HG02970 (cell line): ENCODE measurements around the gene SLC7A6OS.

ENCODE experiments used
- ATAC-seq: cut with Tn5 transposase; IDR thresholded peaks from one replicate; pipeline ENCODE4 v1.9.1; 2021; ENCODE audit warnings: mild to moderate bottlenecking, moderate library complexity, moderate number of reproducible peaks; ENCODE audit not compliant: unreplicated experiment, low FRiP score

SLC7A6OS gene

DNA sequence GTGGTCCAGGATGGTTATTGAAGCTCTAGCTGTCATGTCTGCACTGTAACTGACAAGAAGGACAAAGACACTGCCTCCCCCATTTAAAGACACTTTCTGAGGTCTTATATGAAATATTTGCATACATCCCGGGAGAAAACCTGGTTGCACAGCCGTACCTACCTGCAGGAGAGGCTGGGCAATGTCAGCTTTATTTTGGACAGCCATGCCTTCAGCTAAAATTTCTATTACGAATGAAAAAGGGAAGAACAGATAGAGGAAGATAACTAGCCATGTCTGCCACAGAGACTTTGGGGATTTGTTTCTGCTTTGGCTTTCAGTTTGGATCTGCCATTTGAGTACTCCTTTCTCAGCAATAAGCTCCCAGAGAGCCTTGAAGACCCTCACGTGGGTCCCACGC is 27.4 kb downstream of the SLC7A6OS start:
- ATAC-seq: no peak

DNA sequence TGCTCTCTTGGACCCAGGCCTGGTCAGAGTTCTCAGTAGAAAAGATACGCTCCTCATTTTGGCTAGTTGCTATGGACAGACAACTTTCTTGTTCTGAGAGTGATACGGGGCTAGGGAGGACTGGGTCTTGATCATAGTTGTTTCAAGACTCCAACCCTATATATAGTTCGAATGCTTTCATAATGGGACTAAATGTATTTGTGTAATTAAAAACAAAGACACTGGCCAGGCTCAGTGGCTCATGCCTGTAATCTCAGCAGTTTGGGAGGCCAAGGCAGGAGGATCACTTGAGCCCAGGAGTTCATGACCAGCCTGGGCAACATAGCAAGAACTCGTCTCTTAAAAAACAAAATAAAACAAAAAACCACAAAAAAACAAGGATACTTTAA is 28.7 kb downstream of the SLC7A6OS start:
- no peak for ATAC-seq

- no peak for ATAC-seq
Observed at GRCh38 chr16:68281368-68282063, 29.2 kb downstream of the SLC7A6OS start.

DNA sequence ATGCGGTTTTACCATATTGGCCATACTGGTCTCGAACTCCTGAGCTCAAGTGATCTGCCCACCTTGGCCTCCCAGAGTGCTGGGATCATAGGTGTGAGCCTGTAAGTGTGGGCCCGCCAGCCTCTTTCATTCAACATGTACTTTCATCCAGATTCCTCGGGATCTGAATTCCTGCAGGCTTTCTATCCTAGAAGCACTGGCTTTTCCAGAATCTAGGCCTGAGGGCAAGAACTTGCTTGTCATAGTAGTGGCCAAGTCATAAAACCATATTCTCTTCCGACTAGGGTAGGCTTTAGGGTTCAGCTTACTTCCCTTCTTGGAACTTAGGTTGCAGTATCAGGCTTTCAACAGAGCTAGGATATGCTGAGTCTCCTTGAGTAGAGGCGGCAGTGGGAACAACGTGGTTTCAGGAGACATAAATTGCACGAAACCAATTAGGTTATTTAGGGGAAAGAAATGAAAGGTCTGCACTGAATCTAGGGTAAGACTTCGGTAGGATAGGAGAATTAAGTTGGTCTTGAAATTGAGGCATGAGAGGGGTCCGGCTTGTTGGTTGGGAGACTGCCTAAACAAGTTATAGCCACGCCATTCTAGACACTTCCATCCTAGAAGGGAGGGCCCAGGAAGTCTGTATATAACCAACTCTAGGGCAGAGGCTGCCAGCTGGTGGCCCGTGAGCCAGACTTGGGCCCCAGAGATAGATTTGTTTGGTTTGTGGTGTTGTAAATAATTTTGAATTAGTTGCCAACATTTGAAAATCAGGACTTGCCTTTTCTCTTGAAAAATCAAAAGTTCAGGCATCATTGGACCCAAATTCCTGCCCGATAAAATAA is 30.8 kb downstream of the SLC7A6OS start:
- no peak for ATAC-seq

- ATAC-seq: no peak
Observed at GRCh38 chr16:68276223-68276622, 34.5 kb downstream of the SLC7A6OS start.

GRCh38 chr16:68275611-68276191 is 35.0 kb downstream of the SLC7A6OS start:
- ATAC-seq: peak; percentile 52

- ATAC-seq: no peak
Observed at GRCh38 chr16:68274441-68274840, 36.3 kb downstream of the SLC7A6OS start.

DNA sequence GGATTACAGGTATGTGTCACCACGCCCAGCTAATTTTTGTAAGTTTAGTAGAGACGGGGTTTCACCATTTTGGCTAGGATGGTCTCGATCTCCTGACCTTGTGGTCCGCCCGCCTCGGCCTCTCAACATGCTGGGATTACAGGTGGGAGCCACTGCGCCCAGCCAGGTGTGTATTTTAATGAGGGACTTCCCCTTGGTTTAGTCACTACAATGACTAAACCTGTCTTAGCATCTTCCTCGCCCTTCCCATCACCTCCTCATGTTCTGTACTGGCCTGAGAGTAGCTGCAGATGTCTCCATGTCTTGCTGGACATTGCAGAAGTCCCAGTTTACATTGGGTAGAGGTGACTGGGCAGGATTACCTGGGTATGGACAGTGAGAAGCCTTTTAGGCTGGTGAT is 36.9 kb downstream of the SLC7A6OS start:
- no peak for ATAC-seq

DNA sequence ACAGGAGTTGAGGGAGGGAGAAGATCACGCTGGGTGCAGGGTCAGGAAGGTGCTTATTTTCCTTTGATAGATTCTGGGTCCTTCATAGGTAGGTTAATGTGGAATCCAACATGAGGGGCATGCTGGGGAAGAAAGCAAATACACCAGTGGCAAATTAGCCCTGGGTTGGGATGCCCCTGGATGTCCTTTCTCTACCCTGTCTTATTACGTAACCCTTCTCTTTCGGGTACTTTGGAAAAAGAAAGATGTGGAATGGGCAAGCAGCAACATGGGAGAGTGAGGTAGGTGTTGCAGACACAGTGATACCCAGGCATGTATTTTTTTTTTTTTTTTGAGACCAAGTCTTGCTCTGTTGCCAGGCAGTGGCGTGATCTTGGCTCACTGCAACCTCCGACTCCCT is 37.3 kb downstream of the SLC7A6OS start:
- no peak for ATAC-seq

GRCh38 chr16:68272507-68273209 is 38.1 kb downstream of the SLC7A6OS start:
- ATAC-seq: no peak

DNA sequence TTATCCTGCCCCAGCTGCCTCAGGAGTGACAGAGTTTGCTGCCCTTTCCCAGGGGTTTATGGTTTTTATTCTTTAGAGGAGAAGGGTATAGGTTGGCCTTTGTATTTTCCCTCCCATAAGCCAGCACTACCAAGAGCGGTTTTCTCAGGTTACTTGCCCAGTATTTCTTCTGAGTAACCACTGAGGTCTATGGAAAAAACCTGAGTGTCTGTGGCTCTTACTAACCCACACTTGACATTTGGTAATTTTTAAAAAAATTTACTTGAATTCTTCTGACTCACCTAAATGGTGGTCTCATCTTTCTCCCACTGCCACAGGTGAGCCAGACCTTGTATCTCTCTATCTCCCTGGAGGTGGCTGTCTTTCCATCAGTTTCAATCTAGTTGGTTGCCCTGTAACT is 40.4 kb downstream of the SLC7A6OS start:
- ATAC-seq: no peak

DNA sequence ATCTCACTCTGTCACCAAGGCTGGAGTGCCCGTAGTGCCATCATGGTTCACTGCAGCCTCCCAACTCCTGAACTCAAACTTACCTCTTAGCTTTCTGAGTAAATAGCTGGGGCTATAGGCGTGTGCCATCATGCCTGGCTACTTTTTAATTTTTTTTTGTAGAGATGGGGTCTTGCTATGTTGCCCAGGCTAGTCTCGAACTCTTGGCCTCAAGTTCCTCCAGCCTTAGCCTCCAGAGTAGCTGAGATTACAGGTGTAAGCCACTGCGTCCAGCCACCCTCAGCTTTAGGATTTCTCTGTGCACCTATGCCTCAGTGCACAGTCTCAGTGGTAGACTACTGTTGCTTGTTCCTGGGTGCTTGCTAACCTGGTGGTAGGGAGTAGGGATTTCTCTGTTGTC is 41.0 kb downstream of the SLC7A6OS start:
- ATAC-seq: no peak

DNA sequence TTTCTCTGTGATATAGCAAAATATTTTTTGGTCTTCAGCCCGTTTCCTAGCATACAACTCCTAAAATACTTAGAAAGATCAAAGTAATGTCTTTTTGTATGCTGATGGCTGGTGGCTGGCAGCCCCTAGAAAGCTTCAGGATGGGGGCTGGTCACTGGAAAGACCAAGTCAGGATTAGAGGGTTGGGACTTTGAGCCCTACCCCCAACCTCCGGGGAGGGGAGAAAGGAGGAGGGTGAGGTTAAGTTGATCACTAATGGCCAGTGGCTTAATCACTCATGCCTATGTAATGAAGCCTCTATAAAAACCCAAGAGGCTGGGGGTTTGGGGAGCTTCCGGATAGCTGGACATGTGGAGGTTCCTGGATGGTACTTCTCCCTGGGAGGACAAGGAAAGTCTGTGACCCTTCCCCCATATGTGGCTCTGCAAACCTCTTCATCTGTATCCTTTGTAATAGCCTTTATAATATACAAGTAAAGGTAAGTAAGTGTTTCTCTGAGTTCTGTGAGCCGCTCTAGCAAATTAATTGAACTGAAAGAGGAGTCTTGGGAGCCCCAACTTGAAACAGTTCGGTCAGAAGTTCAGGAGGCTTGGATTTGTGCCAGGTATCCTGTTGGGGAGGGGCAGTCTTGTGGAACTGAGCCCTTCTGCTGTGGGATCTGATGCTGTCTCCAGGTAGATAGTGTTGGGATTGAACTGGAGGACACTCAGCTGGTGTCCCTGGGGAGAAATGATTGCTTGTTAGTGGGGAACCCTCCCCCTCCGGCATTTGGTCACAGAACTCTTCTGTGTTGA is 42.9 kb downstream of the SLC7A6OS start:
- ATAC-seq: no peak

DNA sequence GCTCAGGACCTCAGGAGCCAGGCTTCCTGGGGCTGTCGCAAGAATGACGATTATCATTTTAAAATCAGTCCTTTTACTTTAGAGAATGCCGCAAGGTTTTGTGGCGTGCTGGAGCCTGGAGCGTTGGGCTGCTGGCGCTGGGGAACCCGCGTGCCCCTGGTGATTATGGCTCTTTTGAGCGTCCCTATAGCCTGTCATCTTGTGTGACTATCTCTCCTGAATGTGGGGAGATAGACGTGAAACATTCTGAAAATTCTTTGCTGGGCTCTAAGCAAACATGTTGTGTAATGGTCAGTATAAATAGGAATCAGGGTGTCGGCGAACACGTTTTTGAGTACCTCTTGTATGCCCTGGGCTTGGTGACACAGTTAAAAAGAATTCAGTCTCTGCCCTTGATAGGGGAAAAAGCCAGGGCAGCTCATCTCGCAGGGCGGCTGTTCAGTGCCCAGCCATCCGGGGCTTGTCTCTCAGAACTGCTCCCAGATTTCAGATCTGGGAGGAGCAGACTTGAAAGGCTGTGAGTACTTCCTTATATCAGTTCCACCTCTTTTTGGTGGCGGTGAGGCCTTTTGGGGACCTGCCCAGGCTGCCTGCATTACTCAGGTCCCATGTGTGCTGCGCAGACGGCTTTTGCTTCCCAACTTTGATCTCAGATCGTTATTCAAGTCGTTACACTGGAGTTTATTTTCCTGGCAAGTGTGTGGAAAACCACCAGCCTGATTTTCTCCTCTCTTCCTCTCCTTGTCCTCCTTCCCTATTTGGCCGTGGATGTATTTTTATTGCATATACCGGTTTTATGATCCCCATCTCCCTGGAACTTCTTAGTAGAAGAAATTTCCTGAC is 45.4 kb downstream of the SLC7A6OS start:
- ATAC-seq: peak; percentile 2

DNA sequence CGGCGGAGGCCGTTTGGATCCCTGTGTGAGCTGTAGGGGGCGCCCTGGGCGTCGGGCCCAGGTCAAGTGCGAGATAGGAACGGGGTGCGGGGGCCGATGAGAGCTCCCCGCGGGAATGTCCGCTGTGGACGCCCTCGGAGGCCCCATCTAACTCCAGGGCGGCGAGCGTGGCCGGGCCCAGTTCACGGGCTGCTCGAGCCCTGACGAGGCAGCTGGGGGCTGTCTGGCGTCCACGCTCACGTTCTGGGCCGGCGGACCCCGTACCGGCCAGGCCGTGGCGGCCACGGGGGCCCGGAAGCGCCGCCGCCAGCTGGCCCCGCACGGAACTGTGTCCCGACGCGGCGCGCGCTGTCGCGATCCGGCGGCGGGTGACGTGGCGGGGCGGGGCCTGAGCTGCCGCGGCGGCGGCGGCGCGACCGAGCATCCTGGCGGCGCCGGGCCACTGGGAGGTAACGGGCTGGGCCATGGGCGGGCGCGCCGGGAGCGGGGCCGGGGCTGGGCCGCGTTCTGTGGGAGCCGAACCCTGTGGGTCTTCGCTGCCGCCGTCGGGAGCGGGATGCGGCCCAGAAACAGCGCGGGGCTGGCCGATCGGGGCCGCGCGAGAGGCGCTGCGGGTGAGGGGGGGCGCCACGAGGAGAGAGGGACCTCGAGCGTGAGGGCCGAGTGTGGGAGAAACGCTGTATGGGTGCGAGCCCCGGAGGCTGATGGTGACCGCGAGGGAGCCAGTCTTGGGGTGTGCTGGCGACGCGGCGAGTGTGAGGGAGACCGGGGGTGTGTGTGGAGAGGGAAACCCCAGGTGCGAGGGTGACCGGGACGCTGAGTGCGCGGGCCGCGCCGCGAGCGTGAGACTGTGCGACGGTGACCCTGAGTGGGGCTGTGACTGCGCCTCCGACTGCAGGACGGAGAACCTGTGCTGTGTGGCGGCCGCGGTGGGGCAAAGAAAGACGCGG is 46.3 kb downstream of the SLC7A6OS start, which contains the start of gene SLC7A6:
TSS of gene SLC7A6 (plus strand) at position 399 of the 950 bp plus-strand sequence. CDS start 10,201 bp downstream, outside the sequence.
- ATAC-seq: peak; percentile 59

DNA sequence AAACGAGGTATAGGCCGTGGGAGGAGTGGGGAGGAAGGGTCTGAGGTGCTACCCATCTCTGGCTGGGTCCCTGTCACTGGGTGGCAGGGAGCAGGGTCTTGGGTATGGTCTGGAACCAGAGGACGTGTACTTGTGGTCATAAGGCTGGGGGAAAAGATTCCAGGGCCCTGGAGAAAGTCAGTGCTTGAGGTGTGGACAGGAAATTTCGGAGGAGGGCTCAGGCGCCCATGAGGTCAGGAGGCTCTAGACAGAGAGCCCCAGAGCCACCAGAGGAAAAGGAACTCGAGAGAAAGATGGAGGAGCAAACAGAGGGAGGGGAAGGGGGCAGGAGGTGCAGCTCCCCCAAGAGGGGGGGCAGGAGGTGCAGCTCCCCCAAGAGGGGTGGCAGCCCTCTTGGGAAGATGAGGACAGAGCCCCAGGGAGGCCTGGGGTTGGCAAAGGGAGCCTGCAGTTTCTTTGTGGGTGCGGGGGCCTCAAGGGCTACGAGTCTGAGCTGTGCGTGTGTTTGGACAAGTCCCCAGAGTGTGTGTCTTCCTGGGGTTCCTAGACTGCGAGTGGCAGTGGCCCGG is 47.1 kb downstream of the SLC7A6OS start:
- no peak for ATAC-seq

GRCh38 chr16:68259007-68259825 is 51.5 kb downstream of the SLC7A6OS start:
- ATAC-seq: no peak
